Endothelial cell of umbilical vein (primary cell): ENCODE results near the gene SLC9A9. TPM values are rescaled to one million over a fixed set of nuclear protein-coding genes. Genes with fewer than 3 reads are reported as not detected.
A peak's percentile ranks its signal among the peaks of the same experiment; 100 is the strongest.

Source experiments
- BruUV-seq: library from RNA; stranded (reverse); fragments of 400-500 nt; replicated peaks from 2 replicates; lab custom pipeline; 2021; lab: Mats Ljungman, UMichigan
- CTCF ChIA-PET: fragments of 300-600, 350-600 bp; sonication (Branson Sonifier 250); formaldehyde crosslinking; loops from one replicate; lab custom pipeline; 2021; ENCODE audit warnings: antibody characterized with exemption, inconsistent platforms; lab: Charles Lee
- POLR2A ChIA-PET: fragments of 300-600, 350-600 bp; sonication (Branson Sonifier 250); formaldehyde crosslinking; loops from one replicate; lab custom pipeline; 2021; ENCODE audit warnings: antibody characterized with exemption, inconsistent platforms; lab: Charles Lee
- DNase-seq: peaks from one replicate; pipeline ENCODE4 v3.0.0-alpha.2; 2011; ENCODE audit warnings: low read depth, low spot score
- FAIRE-seq: peaks from 2 replicates; lab custom pipeline; 2011; peaks lifted over from hg19 to GRCh38; lab: Jason Lieb, UNC
- H2AFZ ChIP-seq: 2 replicates; pipeline ENCODE4 v1.6.0; 2012; ENCODE audit warnings: low read depth, low read length, control low read depth, inconsistent platforms
- H3K27ac ChIP-seq: 2 replicates; pipeline ENCODE4 v1.5.1; 2011; ENCODE audit warnings: low read depth, mild to moderate bottlenecking, control low read depth, low read length, moderate library complexity; ENCODE audit not compliant: insufficient read depth
- H3K27me3 ChIP-seq, 2 experiments: 2 replicates each; pipeline versions ENCODE4 v1.6.0 to v1.6.1; 2011; ENCODE audit warnings: low read length in 2 of 2, mixed read lengths in 1 of 2; ENCODE audit not compliant: control insufficient read depth in 2 of 2, insufficient read depth in 2 of 2
- H3K36me3 ChIP-seq, 2 experiments: 2 replicates in 1 of 2; 3 replicates in 1 of 2; pipeline ENCODE4 v1.5.1; 2011; ENCODE audit warnings: low read length in 2 of 2, mild to moderate bottlenecking in 1 of 2, moderate library complexity in 1 of 2; ENCODE audit not compliant: control insufficient read depth in 2 of 2, insufficient read depth in 2 of 2; ENCODE audit errors: extremely low read depth in 1 of 2
- H3K4me1 ChIP-seq: 3 replicates; pipeline ENCODE4 v1.5.1; 2011; ENCODE audit warnings: mild to moderate bottlenecking, low read length; ENCODE audit not compliant: control insufficient read depth, insufficient read depth; ENCODE audit errors: extremely low read depth
- H3K4me2 ChIP-seq: 2 replicates; pipeline ENCODE4 v1.6.1; 2011; ENCODE audit warnings: low read length, control low read depth, mixed read lengths; ENCODE audit not compliant: insufficient read depth
- H3K4me3 ChIP-seq, 3 experiments: fragments of 200-600 bp in 1 of 3; sonication (generic), shearing (Covaris generic) in 1 of 3; replicated peaks in 1 of 3; 2 replicates each; pipeline ENCODE4 v1.5.1; 2011 to 2016; ENCODE audit warnings: control low read depth in 3 of 3, low read length in 3 of 3, mild to moderate bottlenecking in 2 of 3, inconsistent platforms in 1 of 3, low read depth in 1 of 3, moderate library complexity in 1 of 3; ENCODE audit not compliant: insufficient read depth in 1 of 3
- H3K79me2 ChIP-seq: 2 replicates; pipeline ENCODE4 v1.6.0; 2012; ENCODE audit warnings: low read length, inconsistent platforms; ENCODE audit not compliant: control insufficient read depth, insufficient read depth
- H3K9ac ChIP-seq: replicated peaks from 2 replicates; pipeline ENCODE3; 2011; ENCODE audit warnings: low read length, control low read depth; ENCODE audit not compliant: insufficient read depth; ENCODE audit errors: extremely low read depth
- H3K9me1 ChIP-seq: replicated peaks from 3 replicates; pipeline ENCODE4 v1.6.0; 2011; ENCODE audit warnings: mild to moderate bottlenecking, low read length; ENCODE audit not compliant: control insufficient read depth, insufficient read depth; ENCODE audit errors: extremely low read depth
- H3K9me3 ChIP-seq: replicated peaks from 2 replicates; pipeline ENCODE4 v1.5.1; 2012; ENCODE audit warnings: low read length, inconsistent platforms; ENCODE audit not compliant: control insufficient read depth, insufficient read depth
- H4K20me1 ChIP-seq: replicated peaks from 2 replicates; pipeline ENCODE3; 2011; ENCODE audit warnings: mild to moderate bottlenecking, low read length; ENCODE audit not compliant: control insufficient read depth, insufficient read depth; ENCODE audit errors: extremely low read depth
- EZH2 ChIP-seq: IDR thresholded peaks from 2 replicates; pipeline ENCODE4 v1.6.1; 2012; ENCODE audit warnings: borderline replicate concordance, low read depth, mild to moderate bottlenecking, moderate library complexity, low read length, inconsistent platforms; ENCODE audit not compliant: severe bottlenecking
- FOS ChIP-seq: IDR thresholded peaks from 2 replicates; pipeline ENCODE4 v1.6.1; 2011; ENCODE audit warnings: mild to moderate bottlenecking, low read length, moderate library complexity, borderline replicate concordance; ENCODE audit not compliant: insufficient read depth
- GATA2 ChIP-seq: IDR thresholded peaks from 2 replicates; pipeline ENCODE4 v1.7.0; 2011; ENCODE audit warnings: low read depth, mild to moderate bottlenecking, moderate library complexity, mixed read lengths, low read length; ENCODE audit not compliant: insufficient read length, insufficient read depth
- MYC ChIP-seq: IDR thresholded peaks from one replicate; pipeline ENCODE4 v1.6.1; 2011; ENCODE audit warnings: mild to moderate bottlenecking, low read depth, low read length
- dilution Hi-C: fragments of 300-500 bp; cut with MboI; formaldehyde crosslinking; loops from one replicate; pipeline ENCODE4 v1.15.0; 2019; ENCODE audit warnings: low sequenced_read_pairs; ENCODE audit not compliant: extremely low pct_ligation_motif_present
- intact Hi-C: fragments of 100-400 bp; cut with micrococcal nuclease; formaldehyde crosslinking; loops from one replicate; pipeline ENCODE4 v1.10.0; 2022
- polyA plus RNA-seq, 4 experiments: library from polyadenylated mRNA; depleted of rRNA in 3 of 4; stranded (reverse) in 3 of 4; unstranded in 1 of 4; fragments of >200 nt; gene quantifications; 2 replicates each; pipeline versions ENCODE4 v1.2.1 to v1.2.3, GENCODE V29; 2011 to 2012; ENCODE audit warnings: missing spikeins in 1 of 4
- total RNA-seq: library from RNA; stranded (reverse); gene quantifications from 2 replicates; pipeline ENCODE4 v1.2.3, GENCODE V29; 2021

SLC9A9 gene
- total and polyA plus RNA-seq, 2 donors (not counting 3 experiments of a cell fraction or from before 2014, with no cell fraction given) = 1.5 to 1.8 TPM

- H3K27me3 ChIP-seq = no peaks in the 10 kb centered on the region
- POLR2A ChIA-PET = no interaction called here
- CTCF ChIA-PET = no interaction called here
- peak overlapping the region; percentile 40 for H3K4me2 ChIP-seq
- DNase-seq (peak; percentile 23), FAIRE-seq (peak; percentile 42)
- dilution Hi-C loops = no loop called here
- intact Hi-C loops = no loop called here
- no peak for TF ChIP-seq MYC
- peak; percentile 52 for TF ChIP-seq GATA2
- H4K20me1 ChIP-seq = no peaks in the 10 kb centered on the region
- H3K79me2 ChIP-seq = no peaks in the 10 kb centered on the region
- H2AFZ ChIP-seq = no peak overlapping the region
- H3K9me3 ChIP-seq = no peaks in the 10 kb centered on the region
- peaks cover 14% of the 10 kb centered on the region for H3K4me1 ChIP-seq
- H3K9ac ChIP-seq = no peak overlapping the region
- H3K36me3 ChIP-seq = no peaks in the 10 kb centered on the region
- H3K27ac ChIP-seq = no peak overlapping the region
- no TSS peak for BruUV-seq
- H3K9me1 ChIP-seq = no peaks in the 10 kb centered on the region
- H3K4me3 ChIP-seq = no peak overlapping the region
Observed at GRCh38 chr3:143825513-143825912, 22.8 kb downstream of the SLC9A9 start.

DNA sequence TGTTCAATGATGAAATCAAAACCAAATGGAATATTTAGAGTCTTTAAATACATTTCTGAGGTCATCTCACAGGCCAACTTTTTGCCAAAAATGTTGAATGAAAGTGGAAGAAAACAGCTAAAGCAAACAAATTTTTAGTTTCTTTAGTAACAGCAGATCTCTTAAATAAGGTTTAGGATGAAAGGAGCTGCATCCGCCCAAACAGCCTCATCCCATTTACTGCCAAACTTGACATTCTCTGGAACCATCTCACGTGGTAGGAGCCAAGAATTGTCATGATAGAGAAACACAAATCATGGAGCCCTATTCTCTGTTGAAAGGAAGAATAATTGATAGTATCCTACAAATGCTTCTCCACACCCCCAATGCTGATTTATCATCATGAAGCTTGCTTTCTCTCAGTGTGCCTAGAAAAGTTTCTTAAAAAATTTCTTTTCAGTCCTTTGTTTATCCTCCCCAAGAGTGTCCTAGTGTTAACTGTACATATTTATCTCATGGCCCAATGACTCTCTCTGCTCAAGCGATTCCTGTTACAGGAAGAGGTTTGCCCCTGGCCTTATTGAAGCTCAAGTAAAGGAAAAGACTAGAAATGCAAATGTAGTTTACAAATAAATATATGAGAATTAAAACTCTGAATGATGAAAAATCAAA is 23.4 kb downstream of the SLC9A9 start:
- no TSS peak for BruUV-seq
- dilution Hi-C loops = no loop called here

More for the DNA sequence above, 23.4 kb downstream of the SLC9A9 start:
- Histone ChIP-seq H3K4me2 (no peak overlapping the region), H3K27ac (no peak overlapping the region), H3K36me3 (no peaks in the 10 kb centered on the region), H3K9ac (no peak overlapping the region), H3K9me3 (no peaks in the 10 kb centered on the region), H3K27me3 (no peaks in the 10 kb centered on the region), H3K4me3 (no peak overlapping the region), H3K4me1 (peaks cover 7% of the 10 kb centered on the region), H2AFZ (no peak overlapping the region), H3K79me2 (no peaks in the 10 kb centered on the region), H4K20me1 (no peaks in the 10 kb centered on the region), H3K9me1 (no peaks in the 10 kb centered on the region)
- ChIA-PET POLR2A (no interaction called here), CTCF (no interaction called here)
- FAIRE-seq = no peak
- intact Hi-C loops = no loop called here
- no peak for DNase-seq
- TF ChIP-seq EZH2 (no peak), GATA2 (no peak), FOS (no peak)
